DOHH2 (cell line): ENCODE results near the gene KDM5A.

ENCODE experiments used
- CTCF ChIP-seq: fragments of 200-600 bp; sonication (generic); IDR thresholded peaks from one replicate; pipeline ENCODE4 v1.5.1; 2014; ENCODE audit warnings: antibody characterized with exemption, mild to moderate bottlenecking, low read depth, low read length; ENCODE audit not compliant: poor library complexity, severe bottlenecking
- EZH2phosphoT487 ChIP-seq: fragments of 200-600 bp; sonication (generic); IDR thresholded peaks from 2 replicates; pipeline ENCODE4 v1.6.1; 2017; ENCODE audit warnings: borderline replicate concordance, mild to moderate bottlenecking, antibody characterized with exemption, low read length, moderate library complexity, mixed read lengths

- TF ChIP-seq CTCF: no peak
- TF ChIP-seq EZH2phosphoT487: no peak
Observed at GRCh38 chr12:356276-356988, 32.7 kb downstream of the KDM5A start.
